ENCODE measurements around the gene VCL. TPM values are rescaled to one million over a fixed set of nuclear protein-coding genes. Genes with fewer than 3 reads are reported as not detected.
A peak's percentile ranks its signal among the peaks of the same experiment; 100 is the strongest.
"Not testable (repeated sequence)": the region's sequence is repeated elsewhere in the genome, so short reads cannot be mapped to it uniquely, and the experiment has no call there.

VCL gene
- total RNA-seq, 2 donors from 2014 or later = 12.2 to 19.2 TPM

- Mint-ChIP-seq H3K4me1 (ENCODE audit: low read depth) (no peaks in the 10 kb centered on the region), H3K27ac (peak overlapping the region; percentile 70), H3K27me3 (ENCODE audit: low read depth) (no peaks in the 10 kb centered on the region), H3K4me3 (no peak overlapping the region), H3K36me3 (ENCODE audit: insufficient read depth in 2 of 2) (peaks cover 12 to 32% of the 10 kb centered on the region in 2 donors), H3K9me3 (no peaks in the 10 kb centered on the region)
- no peak for DNase-seq
- ATAC-seq (replicated peaks in 1 of 2) = no peak
Observed at GRCh38 chr10:74133923-74134820, 136.3 kb downstream of the VCL start.

- no peak for DNase-seq
- Mint-ChIP-seq H3K9me3 (no peaks in the 10 kb centered on the region), H3K36me3 (ENCODE audit: insufficient read depth in 2 of 2) (peaks cover 12 to 32% of the 10 kb centered on the region in 2 donors), H3K4me3 (no peak overlapping the region), H3K27ac (no peak overlapping the region), H3K27me3 (ENCODE audit: low read depth) (no peaks in the 10 kb centered on the region), H3K4me1 (ENCODE audit: low read depth) (no peaks in the 10 kb centered on the region)
- no peak for ATAC-seq (replicated peaks in 1 of 2)
Observed at GRCh38 chr10:74135452-74135851, 137.5 kb downstream of the VCL start.

GRCh38 chr10:74137992-74138391 is 140.1 kb downstream of the VCL start:
- Mint-ChIP-seq H3K4me3 (no peak overlapping the region), H3K4me1 (ENCODE audit: low read depth) (no peaks in the 10 kb centered on the region), H3K9me3 (no peaks in the 10 kb centered on the region), H3K36me3 (ENCODE audit: insufficient read depth in 2 of 2) (peaks cover 8 to 25% of the 10 kb centered on the region in 2 donors), H3K27me3 (ENCODE audit: low read depth) (no peaks in the 10 kb centered on the region), H3K27ac (no peak overlapping the region)
- DNase-seq = no peak
- no peak for ATAC-seq (replicated peaks in 1 of 2)

GRCh38 chr10:74138596-74138995 is 140.7 kb downstream of the VCL start:
- DNase-seq; H3K4me1 Mint-ChIP-seq (ENCODE audit: low read depth); H3K4me3 Mint-ChIP-seq; H3K9me3 Mint-ChIP-seq; H3K27ac Mint-ChIP-seq; H3K27me3 Mint-ChIP-seq (ENCODE audit: low read depth); ATAC-seq (replicated peaks in 1 of 2): not testable (repeated sequence)
- peaks cover 8 to 22% of the 10 kb centered on the region in 2 donors for H3K36me3 Mint-ChIP-seq (ENCODE audit: insufficient read depth in 2 of 2)

- H3K36me3 Mint-ChIP-seq (ENCODE audit: insufficient read depth in 2 of 2) = peaks cover 8 to 16% of the 10 kb centered on the region in 2 donors
- H3K4me1 Mint-ChIP-seq (ENCODE audit: low read depth) = peaks cover 3% of the 10 kb centered on the region
- no peak for ATAC-seq (replicated peaks in 1 of 2)
- H3K4me3 Mint-ChIP-seq = no peak overlapping the region
- DNase-seq = no peak
- H3K9me3 Mint-ChIP-seq = no peaks in the 10 kb centered on the region
- H3K27ac Mint-ChIP-seq = no peak overlapping the region
- no peaks in the 10 kb centered on the region for H3K27me3 Mint-ChIP-seq (ENCODE audit: low read depth)
Observed at GRCh38 chr10:74139981-74140380, 142.1 kb downstream of the VCL start.

GRCh38 chr10:74140553-74140952 is 142.6 kb downstream of the VCL start:
- ATAC-seq (replicated peaks in 1 of 2) (no peak), DNase-seq (no peak)
- Mint-ChIP-seq H3K4me3 (no peak overlapping the region), H3K27ac (no peak overlapping the region), H3K9me3 (no peaks in the 10 kb centered on the region), H3K27me3 (ENCODE audit: low read depth) (no peaks in the 10 kb centered on the region), H3K4me1 (ENCODE audit: low read depth) (peaks cover 9% of the 10 kb centered on the region), H3K36me3 (ENCODE audit: insufficient read depth in 2 of 2) (peaks cover 6 to 17% of the 10 kb centered on the region in 2 donors)

GRCh38 chr10:74145133-74145532 is 147.2 kb downstream of the VCL start:
- Mint-ChIP-seq H3K27ac (no peak overlapping the region), H3K36me3 (ENCODE audit: insufficient read depth in 2 of 2) (peaks cover 4 to 11% of the 10 kb centered on the region in 2 donors), H3K4me3 (no peak overlapping the region), H3K9me3 (no peaks in the 10 kb centered on the region), H3K4me1 (ENCODE audit: low read depth) (peaks cover 27% of the 10 kb centered on the region), H3K27me3 (ENCODE audit: low read depth) (no peaks in the 10 kb centered on the region)
- DNase-seq (no peak), ATAC-seq (replicated peaks in 1 of 2) (no peak)

GRCh38 chr10:74146980-74147379 is 149.1 kb downstream of the VCL start:
- not testable (repeated sequence) for H3K27me3 Mint-ChIP-seq (ENCODE audit: low read depth); H3K9me3 Mint-ChIP-seq; DNase-seq; H3K4me3 Mint-ChIP-seq; ATAC-seq (replicated peaks in 1 of 2); H3K27ac Mint-ChIP-seq
- Mint-ChIP-seq H3K4me1 (ENCODE audit: low read depth) (peaks cover 29% of the 10 kb centered on the region), H3K36me3 (ENCODE audit: insufficient read depth in 2 of 2) (peaks cover 4 to 11% of the 10 kb centered on the region in 2 donors)

GRCh38 chr10:74150204-74150989 is 152.5 kb downstream of the VCL start, which contains the start of gene AP3M1:
Gene AP3M1, minus strand, starts transcription at chr10:74150828. Its CDS starts 12,449 bp downstream, at chr10:74138379.
- Mint-ChIP-seq H3K4me1 (ENCODE audit: low read depth) (peaks cover 52% of the 10 kb centered on the region), H3K27me3 (ENCODE audit: low read depth) (no peaks in the 10 kb centered on the region)

GRCh38 chr10:74150990-74151878 is 153.3 kb downstream of the VCL start, which contains the start of gene ADK:
Gene ADK, plus strand, starts transcription at chr10:74151221. Its CDS starts 58 bp downstream, at chr10:74151279.
- H3K27me3 Mint-ChIP-seq (ENCODE audit: low read depth) = no peaks in the 10 kb centered on the region
- DNase-seq (peak; percentile 99 to 100), ATAC-seq (replicated peaks in 1 of 2) (peak; percentile 93 to 95)
- peaks cover 0 to 6% of the 10 kb centered on the region in 2 donors for H3K36me3 Mint-ChIP-seq (ENCODE audit: insufficient read depth in 2 of 2)
- H3K9me3 Mint-ChIP-seq = no peaks in the 10 kb centered on the region
- no peak within 1 kb of the TSS for H3K4me3 Mint-ChIP-seq
- peaks cover 45% of the 10 kb centered on the region for H3K4me1 Mint-ChIP-seq (ENCODE audit: low read depth)
- no peak within 1 kb of the TSS for H3K27ac Mint-ChIP-seq

More at GRCh38 chr10:74150204-74150989, 152.5 kb downstream of the VCL start, which contains the start of gene AP3M1:
- H3K9me3 Mint-ChIP-seq = no peaks in the 10 kb centered on the region
- ATAC-seq (replicated peaks in 1 of 2) = peak; percentile 69 to 70
- H3K27ac Mint-ChIP-seq = no peak within 1 kb of the TSS
- H3K4me3 Mint-ChIP-seq = no peak within 1 kb of the TSS
- H3K36me3 Mint-ChIP-seq (ENCODE audit: insufficient read depth in 2 of 2) = peaks cover 4 to 11% of the 10 kb centered on the region in 2 donors
- peak; percentile 81 to 88 for DNase-seq

- H3K4me1 Mint-ChIP-seq (ENCODE audit: low read depth) = peaks cover 53% of the 10 kb centered on the region
- H3K9me3 Mint-ChIP-seq = no peaks in the 10 kb centered on the region
- DNase-seq = no peak
- H3K27ac Mint-ChIP-seq = no peak overlapping the region
- no peak for ATAC-seq (replicated peaks in 1 of 2)
- H3K36me3 Mint-ChIP-seq (ENCODE audit: insufficient read depth in 2 of 2) = peaks cover 0 to 6% of the 10 kb centered on the region in 2 donors
- no peaks in the 10 kb centered on the region for H3K27me3 Mint-ChIP-seq (ENCODE audit: low read depth)
- no peak overlapping the region for H3K4me3 Mint-ChIP-seq
Observed at GRCh38 chr10:74151879-74152722, 154.2 kb downstream of the VCL start.
